Astrocyte of the hippocampus (primary cell): Measurements from ENCODE around the gene PEBP1.
"Not testable (repeated sequence)": the region's sequence is repeated elsewhere in the genome, so short reads cannot be mapped to it uniquely, and the experiment has no call there.

Experiments used
- DNase-seq: peaks from one replicate; pipeline ENCODE4 v3.0.0; 2011; ENCODE audit warnings: low read depth, low spot score

The PEBP1 gene

DNA sequence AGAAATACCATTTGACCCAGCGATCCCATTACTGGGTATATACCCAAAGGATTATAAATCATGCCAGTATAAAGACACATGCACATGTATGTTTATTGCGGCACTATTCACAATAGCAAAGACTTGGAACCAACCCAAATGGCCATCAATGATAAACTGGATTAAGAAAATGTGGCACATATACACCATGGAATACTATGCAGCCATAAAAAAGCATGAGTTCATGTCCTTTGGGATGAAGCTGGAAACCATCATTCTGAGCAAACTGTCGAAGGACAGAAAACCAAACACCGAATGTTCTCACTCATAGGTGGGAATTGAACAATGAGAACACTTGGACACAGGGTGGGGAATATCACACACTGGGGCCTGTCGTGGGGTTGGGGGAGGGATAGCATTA is 6.5 kb upstream of the PEBP1 start:
- DNase-seq, result not testable (repeated sequence)

DNA sequence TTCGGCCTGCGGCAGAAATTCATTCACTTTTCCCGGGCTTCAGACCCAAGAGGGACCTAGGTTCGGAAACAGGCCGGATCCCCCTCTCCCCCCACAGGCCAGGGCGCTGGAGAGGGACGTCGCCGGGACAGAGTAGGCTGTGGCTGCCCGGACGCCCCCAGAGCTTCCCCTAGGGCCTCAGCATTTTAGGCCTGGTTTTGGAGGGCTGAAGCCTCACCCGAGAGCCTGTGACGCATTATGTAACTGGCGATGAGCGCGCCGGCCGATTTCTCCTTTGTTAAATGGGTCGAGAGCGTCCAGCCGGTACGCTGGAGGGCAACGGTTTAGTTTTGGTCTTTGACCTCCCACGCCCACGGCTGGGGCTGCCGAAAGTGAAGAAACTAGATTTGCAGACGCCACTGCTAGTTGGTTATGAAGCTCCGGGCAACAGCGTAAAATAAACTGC is 657 bp downstream of the PEBP1 start:
- DNase-seq, result peak; percentile 67

DNA sequence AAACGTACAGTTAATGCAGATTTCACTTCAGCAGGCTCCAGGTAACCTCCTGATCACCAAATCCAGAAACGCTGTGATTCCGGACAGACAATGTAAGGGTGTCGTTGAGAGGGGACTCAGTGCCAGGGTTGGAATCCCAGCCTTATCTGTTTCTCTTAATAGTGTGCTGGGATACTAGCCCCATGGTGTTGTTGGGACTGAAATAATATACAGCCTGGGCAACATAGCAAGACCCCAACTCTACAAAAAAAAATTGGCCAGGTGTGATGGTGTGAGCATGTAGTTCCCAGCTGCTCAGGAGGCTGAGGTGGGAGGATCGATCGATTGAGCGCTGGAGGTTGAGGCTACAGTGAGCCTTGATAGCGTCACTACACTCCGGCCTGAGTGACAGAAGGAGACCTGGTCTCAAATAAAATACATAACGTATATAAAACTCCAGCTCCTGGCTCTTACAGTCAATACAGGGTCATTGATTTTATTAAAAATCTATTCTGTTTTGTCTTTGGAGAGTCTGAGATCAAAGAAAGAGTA is 1.3 kb downstream of the PEBP1 start:
- no peak for DNase-seq

DNA sequence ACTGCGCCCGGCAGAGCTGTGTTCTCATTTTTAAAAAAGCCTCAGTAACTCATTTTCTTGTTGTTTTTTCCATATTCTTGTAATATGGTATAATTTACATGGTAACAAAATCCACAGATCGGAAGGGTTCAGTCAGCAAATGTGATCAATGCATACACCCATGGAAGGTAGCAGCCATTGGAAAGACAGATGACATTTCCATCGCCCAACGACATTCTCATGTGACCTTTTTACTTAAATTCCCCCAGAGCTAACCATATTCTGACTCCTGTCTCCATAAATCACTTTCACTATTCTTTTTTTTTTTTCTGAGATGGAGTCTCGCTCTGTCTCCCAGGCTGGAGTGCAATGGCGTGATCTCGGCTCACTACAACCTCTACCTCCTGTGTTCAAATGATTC is 4.9 kb downstream of the PEBP1 start:
- DNase-seq, result no peak

DNA sequence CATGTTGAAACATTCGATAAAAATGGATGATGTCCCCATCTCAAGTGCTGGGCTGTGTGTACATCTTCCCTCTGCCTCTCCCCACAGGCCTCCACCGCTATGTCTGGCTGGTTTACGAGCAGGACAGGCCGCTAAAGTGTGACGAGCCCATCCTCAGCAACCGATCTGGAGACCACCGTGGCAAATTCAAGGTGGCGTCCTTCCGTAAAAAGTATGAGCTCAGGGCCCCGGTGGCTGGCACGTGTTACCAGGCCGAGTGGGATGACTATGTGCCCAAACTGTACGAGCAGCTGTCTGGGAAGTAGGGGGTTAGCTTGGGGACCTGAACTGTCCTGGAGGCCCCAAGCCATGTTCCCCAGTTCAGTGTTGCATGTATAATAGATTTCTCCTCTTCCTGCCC is 8.6 kb downstream of the PEBP1 start:
- no peak for DNase-seq

DNA sequence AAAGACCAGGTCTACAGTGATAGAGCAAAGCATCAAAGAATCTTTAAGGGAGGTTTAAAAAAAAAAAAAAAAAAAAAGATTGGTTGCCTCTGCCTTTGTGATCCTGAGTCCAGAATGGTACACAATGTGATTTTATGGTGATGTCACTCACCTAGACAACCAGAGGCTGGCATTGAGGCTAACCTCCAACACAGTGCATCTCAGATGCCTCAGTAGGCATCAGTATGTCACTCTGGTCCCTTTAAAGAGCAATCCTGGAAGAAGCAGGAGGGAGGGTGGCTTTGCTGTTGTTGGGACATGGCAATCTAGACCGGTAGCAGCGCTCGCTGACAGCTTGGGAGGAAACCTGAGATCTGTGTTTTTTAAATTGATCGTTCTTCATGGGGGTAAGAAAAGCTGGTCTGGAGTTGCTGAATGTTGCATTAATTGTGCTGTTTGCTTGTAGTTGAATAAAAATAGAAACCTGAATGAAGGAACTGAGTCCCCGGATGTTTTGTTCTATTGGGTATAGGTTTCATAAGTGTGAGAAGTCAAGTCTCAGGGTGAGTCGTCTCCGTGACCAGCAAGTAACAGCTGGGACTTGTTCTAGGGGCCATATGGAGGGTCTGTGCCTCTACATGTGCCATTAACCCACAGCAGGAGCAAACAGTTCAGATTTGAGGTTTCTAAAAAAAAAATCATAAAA is 9.3 kb downstream of the PEBP1 start:
- DNase-seq, result no peak

DNA sequence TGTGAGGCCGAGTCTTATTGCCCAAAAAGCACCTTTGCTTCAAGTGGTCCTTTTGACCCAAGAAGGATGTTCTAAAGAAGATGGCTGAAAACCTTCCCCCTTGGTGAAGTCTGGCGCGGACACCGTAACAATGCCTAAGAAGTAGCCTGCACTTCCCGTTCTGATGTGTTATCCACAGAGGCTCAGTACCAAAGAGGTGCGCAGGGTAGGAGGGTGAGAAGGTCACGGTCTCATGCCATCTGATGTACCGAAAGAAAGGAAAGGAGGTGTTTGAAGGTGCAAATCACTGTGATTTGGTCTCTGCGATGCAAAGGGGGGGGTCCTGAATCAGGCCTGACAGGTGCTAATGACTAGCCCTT is 9.9 kb downstream of the PEBP1 start:
- DNase-seq, result no peak

DNA sequence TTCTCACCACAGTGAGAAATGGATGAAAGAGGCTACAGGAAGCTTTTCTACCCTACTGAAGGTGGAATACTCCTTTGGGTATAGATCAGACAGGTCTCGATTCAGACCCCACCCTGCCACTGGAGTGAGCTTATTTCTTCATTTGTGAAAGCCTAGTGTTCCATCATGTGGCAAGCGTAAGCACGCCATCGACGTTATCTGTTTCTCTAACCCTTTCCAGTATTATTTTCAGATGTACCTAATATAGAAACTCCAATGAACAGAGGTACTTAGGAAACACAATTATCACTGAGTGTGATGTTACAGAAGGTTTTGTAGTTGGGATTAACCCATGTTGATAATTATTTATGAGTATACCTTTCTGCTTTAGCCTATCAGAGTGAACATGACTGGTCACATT is 12.4 kb downstream of the PEBP1 start:
- DNase-seq, result no peak

DNA sequence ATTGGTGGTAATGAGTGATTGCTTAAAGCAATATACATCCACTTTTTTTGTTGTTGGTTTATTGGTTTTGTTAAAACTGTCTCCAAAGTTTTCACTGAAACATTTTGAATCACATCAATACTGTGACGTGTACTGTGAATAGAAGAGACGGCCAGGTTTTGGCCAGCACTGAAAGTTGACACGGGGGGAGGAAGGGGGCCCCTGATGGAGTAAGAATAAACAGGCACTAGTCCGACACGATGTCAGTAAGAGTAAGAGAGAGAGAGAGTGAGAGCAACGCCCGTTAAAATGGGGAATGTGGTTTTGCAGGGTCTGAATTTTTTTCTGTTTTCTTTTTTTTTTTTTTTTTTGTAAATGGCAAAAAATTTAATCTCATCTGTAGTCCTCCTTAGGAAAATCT is 14.7 kb downstream of the PEBP1 start:
- no peak for DNase-seq

DNA sequence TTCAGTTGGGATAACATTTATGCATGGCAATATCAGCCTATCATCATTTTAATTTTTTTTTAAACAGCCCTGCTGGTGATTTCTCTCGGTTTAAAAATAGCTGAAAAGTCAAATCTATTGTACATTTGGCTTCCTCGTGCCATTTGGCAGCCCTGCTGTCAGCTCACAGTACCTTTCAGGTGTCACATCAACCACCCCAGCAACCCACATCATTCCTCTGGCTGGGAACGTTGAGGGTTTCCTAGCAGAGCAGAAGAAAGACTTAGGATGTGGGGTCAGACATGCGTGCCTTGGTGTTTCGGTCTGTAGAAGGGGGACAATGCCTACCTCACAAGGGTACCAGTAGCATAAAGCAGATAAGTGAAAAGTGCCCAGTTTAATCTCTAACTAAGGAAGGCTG is 15.8 kb downstream of the PEBP1 start:
- no peak for DNase-seq

DNA sequence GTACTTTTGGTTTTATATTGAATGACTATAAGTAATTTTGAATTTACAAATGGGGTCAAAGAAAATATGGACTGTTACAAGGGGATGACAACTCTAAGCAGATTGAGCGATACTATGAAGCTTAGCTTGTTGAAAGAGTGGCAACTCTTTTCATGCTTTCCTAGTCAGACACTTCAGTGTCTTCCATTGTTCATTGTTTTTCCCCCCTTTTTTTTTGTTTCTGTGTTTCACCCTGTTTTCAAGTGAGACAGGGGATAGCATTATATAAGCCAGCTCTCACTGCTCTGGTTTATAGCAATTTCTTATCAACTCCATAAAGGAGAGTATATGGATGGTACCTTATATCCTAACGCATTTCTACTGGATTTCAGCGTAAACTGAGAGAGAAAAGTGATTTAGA is 24.6 kb downstream of the PEBP1 start:
- no peak for DNase-seq

DNA sequence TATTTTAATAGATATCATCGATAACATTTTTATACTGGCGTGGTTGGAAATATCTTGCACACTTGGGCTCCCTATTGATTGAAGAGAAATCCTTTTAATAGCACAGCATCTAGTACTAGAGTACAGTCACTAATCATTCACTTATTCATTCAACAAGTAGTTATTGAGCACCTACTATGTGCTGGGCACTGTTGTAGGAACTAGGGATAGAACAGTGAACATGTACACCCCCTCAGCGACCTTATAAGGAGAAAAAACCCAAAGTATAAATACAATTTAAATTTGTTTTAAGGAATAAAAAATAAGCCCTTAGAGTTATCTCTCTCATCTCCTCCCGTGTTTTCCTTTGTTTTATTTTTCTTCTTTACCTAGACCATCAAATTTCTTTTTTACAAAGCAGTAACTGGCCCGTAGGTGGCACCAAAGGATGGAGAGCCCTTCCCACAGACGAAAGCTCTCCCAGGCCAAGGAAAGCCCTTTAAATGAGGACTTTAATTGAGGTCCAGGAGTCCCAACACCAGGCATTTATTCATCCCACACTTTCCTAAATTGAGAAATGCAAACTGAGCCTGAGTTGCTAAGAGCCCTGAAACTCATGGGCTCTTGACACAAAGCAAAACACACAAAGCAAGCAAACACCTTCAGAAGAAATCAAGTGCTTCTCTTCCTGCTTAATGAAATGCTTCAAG is 29.0 kb downstream of the PEBP1 start:
- DNase-seq, result peak; percentile 65

DNA sequence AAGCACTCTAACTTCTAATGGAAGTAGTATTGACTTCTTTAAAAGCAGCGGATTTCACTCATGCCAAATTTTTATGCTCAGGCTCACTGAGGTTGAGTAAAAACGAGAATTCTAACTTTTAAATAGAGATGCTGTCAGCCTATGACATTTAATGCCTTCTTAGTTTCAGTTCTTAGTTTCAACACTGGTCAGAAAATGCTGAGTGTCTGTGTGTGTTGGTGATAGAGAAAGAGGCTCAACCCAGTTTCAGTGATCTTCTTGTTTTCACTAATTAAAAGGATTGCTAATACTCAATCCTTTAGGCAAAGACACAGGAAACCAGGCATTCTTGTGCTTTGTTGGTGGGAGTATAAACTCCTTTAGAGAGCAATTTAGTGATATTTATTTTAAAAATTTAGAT is 31.0 kb downstream of the PEBP1 start:
- DNase-seq, result no peak

DNA sequence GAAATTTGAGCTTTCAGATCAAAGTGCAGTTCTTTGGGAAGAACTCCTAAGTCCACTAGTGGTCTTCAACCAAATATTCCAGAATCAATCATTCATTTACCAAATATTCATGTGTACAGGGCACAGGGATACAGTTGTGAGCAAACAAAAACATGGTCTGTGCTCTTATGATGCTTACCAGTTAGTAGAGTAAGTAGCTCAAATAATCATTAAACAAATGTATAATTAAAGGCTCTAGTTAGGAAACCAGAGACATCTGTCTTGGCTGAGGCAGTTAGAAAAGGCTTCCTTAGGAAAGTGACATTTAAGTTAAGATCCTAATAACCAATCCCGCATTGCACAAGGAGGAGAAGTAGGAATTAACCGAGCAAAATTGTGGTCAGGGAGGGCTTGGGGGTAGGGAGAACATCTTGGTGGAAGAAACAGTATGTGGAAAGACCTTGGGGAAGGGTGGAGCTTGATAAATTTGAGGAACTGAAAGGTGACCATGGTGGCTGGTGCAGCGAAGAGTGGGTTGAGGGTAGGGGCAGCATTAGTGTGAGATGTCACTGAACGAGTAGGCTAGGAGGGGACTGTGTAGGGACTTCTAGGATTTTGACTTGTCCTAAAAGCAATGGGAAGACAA is 40.0 kb downstream of the PEBP1 start:
- no peak for DNase-seq

DNA sequence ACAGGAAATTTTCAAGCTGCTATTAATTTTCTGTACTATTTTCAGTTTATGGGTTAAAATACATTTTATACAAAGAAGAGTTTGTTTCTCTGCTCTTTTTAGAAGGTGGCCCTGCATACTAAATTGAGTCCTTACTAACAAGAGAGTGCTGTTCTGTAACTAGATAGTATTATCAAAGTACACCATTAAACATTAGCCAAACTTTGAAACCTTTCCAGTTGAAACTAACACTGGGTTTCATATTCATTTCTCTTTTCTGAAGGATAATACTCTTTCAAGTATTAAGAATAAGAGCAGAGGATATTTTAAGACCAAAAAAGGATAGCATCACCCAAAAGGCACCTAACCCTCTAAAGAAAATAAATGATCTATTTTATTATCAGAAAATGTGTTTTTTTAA is 47.2 kb downstream of the PEBP1 start:
- DNase-seq, result no peak

DNA sequence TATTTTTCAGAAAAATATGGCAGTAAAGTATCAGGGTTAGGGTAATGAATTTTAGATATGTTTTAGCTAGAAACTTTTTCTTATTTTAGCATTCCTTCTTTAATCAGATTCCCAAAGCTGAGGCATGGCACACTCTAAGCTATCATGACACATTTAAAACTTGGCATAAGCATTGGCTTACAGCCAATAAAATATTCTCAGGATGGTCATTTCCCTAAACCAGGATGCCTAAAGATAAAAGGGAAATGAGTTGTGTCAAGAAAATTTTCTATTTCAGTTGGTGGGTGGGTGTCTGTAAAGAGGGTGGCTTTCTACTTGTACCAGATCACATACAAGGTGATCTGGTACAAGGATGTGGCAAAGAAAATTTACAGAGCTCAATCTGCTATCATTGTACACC is 47.8 kb downstream of the PEBP1 start:
- no peak for DNase-seq

DNA sequence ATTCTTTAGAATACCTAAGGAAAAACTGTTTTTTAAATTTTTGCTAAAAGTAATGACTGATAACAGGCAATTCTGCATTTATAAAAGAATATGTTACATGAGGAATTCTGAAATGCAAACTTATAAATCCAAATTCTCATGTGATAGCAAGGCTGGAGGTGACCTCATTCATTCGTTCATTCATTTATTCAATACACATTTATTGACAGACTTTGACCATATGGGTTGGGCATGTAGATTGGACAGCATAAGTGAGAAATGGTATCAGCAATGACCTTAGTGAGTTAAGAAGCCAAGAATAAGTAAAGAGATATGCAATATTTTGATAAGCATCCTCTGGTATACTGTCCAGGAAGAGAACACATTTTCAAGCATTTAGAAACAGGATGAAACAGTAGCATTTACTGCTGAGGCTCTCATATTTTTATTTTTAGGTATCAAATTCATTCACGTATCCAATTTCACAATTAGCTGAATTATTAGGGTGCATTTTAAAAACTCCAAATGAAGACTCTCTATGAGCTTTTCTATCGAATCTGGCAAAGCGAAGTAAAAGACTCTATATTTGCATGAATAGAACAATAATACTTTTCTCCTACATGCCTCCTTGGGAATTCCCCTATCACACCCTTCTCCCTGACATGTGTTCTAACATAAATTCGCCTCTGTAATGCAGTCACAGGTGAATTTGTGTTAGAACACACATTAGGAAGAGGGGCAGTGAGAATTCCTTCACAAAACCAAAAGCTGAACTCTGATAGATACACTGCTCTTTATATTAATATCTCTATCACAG is 49.9 kb downstream of the PEBP1 start:
- no peak for DNase-seq

DNA sequence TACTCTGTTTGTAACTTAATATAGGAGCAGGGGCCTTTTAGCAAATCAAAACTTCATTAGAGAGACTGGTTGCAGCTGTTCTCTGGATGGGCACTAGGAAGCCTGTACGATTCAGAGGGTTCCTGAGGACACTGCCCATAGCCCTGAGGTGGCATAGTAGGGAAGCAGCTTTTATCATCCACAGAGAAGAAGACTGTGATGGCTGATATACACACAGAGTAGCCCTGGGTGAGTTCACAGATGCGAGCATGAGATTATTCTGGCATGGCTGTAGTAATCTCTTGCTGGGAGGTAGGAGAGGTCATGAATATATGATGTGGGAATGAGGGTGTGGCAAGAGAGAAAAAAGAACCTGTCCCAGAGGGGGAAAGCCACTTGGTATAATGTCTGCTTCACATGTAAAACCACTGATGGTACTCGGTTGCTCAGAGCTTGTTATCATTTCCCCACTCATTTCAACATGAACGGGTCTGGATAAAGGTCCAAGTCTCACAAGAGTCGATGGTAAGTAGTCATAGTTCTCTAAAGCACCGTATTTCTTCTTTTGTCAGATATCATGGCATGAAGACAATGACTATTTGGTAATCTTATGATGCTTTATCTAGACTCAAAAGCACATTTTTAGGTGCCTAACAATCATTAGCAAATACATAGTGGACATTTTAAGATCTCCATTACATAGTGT is 52.0 kb downstream of the PEBP1 start:
- peak; percentile 23 for DNase-seq

DNA sequence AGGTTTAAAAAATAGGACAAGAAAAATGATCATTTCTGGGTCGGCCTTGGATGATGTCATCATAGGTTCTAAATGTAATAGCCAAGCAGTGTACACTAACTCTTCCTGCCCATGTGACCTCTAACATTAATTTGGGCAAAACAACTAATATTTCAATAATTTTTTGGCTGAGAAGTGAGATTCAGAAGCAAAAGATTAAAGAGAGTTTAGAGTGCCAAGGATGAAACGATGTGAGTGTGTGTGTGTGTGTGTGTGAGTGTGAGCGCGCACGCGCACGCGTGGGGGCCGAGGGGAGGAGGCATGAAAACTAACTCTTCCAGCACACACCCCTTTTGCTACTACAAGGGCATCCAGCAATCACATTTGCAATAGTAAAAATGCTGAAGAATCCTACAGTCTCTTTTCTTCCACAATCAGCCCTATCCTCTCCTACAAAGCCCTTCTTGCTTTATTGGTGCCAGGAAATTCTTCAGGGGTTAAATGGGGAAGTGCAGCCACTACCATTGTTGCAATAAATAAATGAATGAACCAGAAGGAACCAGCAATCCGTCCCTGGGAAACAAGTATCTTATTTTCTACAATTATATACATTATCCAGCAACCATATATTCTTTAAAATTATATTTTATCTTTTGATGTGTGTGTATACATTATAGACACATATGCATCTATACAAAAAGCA is 52.9 kb downstream of the PEBP1 start:
- peak; percentile 77 for DNase-seq

DNA sequence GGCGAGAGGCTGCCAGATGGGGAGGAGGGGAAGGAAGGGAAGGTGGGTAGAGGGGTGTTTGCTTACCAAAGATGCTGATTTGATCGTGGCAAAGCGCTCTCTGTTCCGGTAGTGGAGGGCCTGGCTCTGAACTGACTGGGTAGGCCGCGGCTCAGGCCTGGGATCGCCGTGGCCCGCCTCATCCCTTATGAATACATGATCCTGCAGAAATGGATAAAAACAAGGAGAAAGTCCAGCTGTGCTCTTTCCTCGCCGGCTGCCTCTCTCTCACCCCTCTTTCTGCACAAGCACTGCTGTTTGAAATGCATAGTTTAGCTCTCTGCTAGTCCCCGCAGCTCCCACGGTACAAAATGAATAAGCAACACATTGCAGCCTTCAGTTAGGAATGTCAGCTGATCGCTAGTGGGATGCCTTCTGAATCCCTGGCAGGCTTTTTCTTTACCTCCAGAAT is 53.8 kb downstream of the PEBP1 start:
- DNase-seq, result peak; percentile 76

DNA sequence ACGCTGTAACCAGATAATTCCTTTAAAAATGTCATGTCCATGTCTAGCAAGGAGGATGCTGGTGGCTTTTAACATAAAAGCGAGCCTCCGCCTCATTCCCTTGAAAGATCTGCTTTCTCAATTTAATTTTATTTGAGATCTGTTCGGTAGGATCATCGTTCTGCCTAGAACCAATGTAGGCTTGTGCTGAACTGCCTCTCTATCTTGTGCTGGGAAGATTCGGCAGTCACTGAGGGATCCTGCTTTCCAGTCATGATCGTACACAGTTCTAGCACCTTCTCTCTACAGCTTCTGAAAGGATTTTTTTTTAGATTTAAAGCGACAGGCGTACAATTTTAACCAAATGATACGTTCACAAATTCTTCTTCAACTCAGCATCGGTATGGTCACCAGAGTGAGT is 54.3 kb downstream of the PEBP1 start:
- peak; percentile 49 for DNase-seq
